ENCODE measurements around the gene QSOX2. TPM values are rescaled to one million over a fixed set of nuclear protein-coding genes. Genes with fewer than 3 reads are reported as not detected.

QSOX2 gene
- total and polyA plus RNA-seq, 2 experiments from 2014 or later, result 9.2 to 29.2 TPM

DNA sequence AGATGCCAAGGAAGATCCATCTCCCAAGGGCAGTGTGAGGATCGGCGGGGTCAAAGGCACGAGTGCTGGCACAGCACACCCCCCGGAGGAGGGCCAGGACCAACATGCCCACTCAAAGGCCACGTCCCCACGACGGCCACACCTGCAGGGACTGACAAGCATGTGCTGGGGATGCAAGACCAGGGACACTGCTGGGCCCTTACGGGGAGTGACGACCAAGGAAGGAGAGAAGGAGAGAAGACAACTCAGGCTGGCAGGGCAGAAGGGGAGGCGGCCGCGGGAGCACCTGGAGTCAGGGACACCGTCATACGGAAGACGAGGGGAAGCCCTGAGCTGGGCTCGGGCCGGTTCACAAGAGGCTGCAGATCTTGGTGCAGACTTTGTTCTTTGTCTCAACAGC lies 10.4 kb downstream of the QSOX2 start (continued):
- TF ChIP-seq STAT1 (IDR thresholded peaks at IDR 0.05; ENCODE audit: unreplicated experiment) (no peak), NANOG (IDR thresholded peaks at IDR 0.05; ENCODE audit: borderline replicate concordance) (no peak), POLR2AphosphoS5 (IDR thresholded peaks at IDR 0.05; ENCODE audit: low read depth) (no peak)
- TF ChIP-seq, protein P1, sequence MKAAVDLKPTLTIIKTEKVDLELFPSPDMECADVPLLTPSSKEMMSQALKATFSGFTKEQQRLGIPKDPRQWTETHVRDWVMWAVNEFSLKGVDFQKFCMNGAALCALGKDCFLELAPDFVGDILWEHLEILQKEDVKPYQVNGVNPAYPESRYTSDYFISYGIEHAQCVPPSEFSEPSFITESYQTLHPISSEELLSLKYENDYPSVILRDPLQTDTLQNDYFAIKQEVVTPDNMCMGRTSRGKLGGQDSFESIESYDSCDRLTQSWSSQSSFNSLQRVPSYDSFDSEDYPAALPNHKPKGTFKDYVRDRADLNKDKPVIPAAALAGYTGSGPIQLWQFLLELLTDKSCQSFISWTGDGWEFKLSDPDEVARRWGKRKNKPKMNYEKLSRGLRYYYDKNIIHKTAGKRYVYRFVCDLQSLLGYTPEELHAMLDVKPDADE (IDR thresholded peaks at IDR 0.05), result no peak

DNA sequence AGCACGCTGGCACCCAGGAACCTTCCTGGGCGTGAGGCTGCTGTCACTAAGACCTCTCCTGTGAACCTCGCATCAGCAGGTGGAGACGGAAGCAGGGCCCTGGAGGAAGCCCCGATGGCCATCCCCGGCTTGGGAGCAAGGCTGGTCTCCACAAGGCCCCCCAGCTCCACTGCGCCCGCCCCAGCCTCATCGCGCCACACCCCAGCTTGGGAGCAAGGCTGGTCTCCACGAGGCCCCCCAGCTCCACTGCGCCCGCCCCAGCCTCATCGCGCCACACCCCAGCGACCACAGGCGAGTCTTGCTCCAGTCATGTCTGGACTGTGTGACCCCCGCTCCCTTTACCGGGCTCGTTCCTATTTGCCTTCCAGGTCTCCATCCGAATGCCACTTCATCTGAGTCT lies 11.0 kb downstream of the QSOX2 start:
- Mint-ChIP-seq H3K27ac (0 out of 2 replicates have a peak overlapping the region, but pooled peaks have one; percentile 34), H3K36me3 (ENCODE audit: low read depth) (peaks cover 3% of the 10 kb centered on the region; the same call in 2 of the 3 replicates), H3K27me3 (ENCODE audit: insufficient read depth, low read depth, poor library complexity) (peaks cover 7% of the 10 kb centered on the region), H3K4me3 (no peak overlapping the region; the same call in 2 of the 3 replicates), H3K9me3 (no peaks in the 10 kb centered on the region), H3K4me1 (peaks cover 14% of the 10 kb centered on the region)
- peaks cover 80% of the 10 kb centered on the region for H3K79me2 ChIP-seq (replicated peaks; ENCODE audit: insufficient read depth)
- H3K27me3 ChIP-seq (ENCODE audit: insufficient read depth), result no peaks in the 10 kb centered on the region
- H3K4me2 ChIP-seq, result no peak overlapping the region
- TF ChIP-seq STAT1 (IDR thresholded peaks at IDR 0.05; ENCODE audit: unreplicated experiment), result no peak
- TF ChIP-seq, protein P1 (IDR thresholded peaks at IDR 0.05), result no peak
- TF ChIP-seq ZNF114 (CRISPR knock-in tag; IDR thresholded peaks at IDR 0.05), result no peak
- no peak for TF ChIP-seq ZNF331 (CRISPR knock-in tag; IDR thresholded peaks at IDR 0.05; ENCODE audit: low read depth)
- no peak for TF ChIP-seq NANOG (IDR thresholded peaks at IDR 0.05; ENCODE audit: borderline replicate concordance)
- TF ChIP-seq, protein P2, sequence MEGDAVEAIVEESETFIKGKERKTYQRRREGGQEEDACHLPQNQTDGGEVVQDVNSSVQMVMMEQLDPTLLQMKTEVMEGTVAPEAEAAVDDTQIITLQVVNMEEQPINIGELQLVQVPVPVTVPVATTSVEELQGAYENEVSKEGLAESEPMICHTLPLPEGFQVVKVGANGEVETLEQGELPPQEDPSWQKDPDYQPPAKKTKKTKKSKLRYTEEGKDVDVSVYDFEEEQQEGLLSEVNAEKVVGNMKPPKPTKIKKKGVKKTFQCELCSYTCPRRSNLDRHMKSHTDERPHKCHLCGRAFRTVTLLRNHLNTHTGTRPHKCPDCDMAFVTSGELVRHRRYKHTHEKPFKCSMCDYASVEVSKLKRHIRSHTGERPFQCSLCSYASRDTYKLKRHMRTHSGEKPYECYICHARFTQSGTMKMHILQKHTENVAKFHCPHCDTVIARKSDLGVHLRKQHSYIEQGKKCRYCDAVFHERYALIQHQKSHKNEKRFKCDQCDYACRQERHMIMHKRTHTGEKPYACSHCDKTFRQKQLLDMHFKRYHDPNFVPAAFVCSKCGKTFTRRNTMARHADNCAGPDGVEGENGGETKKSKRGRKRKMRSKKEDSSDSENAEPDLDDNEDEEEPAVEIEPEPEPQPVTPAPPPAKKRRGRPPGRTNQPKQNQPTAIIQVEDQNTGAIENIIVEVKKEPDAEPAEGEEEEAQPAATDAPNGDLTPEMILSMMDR (conservative IDR thresholded peaks at IDR 0.05; ENCODE audit: low read depth in 2 of 2), result no peak
- TF ChIP-seq, protein P3, sequence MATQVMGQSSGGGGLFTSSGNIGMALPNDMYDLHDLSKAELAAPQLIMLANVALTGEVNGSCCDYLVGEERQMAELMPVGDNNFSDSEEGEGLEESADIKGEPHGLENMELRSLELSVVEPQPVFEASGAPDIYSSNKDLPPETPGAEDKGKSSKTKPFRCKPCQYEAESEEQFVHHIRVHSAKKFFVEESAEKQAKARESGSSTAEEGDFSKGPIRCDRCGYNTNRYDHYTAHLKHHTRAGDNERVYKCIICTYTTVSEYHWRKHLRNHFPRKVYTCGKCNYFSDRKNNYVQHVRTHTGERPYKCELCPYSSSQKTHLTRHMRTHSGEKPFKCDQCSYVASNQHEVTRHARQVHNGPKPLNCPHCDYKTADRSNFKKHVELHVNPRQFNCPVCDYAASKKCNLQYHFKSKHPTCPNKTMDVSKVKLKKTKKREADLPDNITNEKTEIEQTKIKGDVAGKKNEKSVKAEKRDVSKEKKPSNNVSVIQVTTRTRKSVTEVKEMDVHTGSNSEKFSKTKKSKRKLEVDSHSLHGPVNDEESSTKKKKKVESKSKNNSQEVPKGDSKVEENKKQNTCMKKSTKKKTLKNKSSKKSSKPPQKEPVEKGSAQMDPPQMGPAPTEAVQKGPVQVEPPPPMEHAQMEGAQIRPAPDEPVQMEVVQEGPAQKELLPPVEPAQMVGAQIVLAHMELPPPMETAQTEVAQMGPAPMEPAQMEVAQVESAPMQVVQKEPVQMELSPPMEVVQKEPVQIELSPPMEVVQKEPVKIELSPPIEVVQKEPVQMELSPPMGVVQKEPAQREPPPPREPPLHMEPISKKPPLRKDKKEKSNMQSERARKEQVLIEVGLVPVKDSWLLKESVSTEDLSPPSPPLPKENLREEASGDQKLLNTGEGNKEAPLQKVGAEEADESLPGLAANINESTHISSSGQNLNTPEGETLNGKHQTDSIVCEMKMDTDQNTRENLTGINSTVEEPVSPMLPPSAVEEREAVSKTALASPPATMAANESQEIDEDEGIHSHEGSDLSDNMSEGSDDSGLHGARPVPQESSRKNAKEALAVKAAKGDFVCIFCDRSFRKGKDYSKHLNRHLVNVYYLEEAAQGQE (IDR thresholded peaks at IDR 0.05; ENCODE audit: unreplicated experiment), result no peak
- no peak for TF ChIP-seq EZH2phosphoT487 (IDR thresholded peaks at IDR 0.05; ENCODE audit: unreplicated experiment)
- TF ChIP-seq POLR2AphosphoS5 (IDR thresholded peaks at IDR 0.05; ENCODE audit: low read depth), result no peak
- H3K4me1 ChIP-seq (ENCODE audit: insufficient read depth), result no peaks in the 10 kb centered on the region
- peaks cover 35% of the 10 kb centered on the region for H4K20me1 ChIP-seq (replicated peaks; ENCODE audit: insufficient read depth)
- no peak overlapping the region for H2AFZ ChIP-seq
- no peak overlapping the region for H3K4me3 ChIP-seq
- H3K9me2 ChIP-seq (ENCODE audit: insufficient read depth), result no peaks in the 10 kb centered on the region
- no peak overlapping the region for H3K27ac ChIP-seq (ENCODE audit: low read depth)
- DNase-seq (ENCODE audit: low spot score) (no peak), ATAC-seq (no peak)
- no peaks in the 10 kb centered on the region for H3F3A ChIP-seq (replicated peaks; ENCODE audit: low read depth)
- H3K36me3 ChIP-seq (ENCODE audit: insufficient read depth), result no peaks in the 10 kb centered on the region
